Endothelial cell of umbilical vein (primary cell): Measurements from ENCODE around the gene ACTN1. TPM values are rescaled to one million over a fixed set of nuclear protein-coding genes. Genes with fewer than 3 reads are reported as not detected.

ENCODE experiments used
- BruUV-seq: library from RNA; stranded (reverse); fragments of 400-500 nt; replicated peaks from 2 replicates; lab custom pipeline; 2021; lab: Mats Ljungman, UMichigan
- CTCF ChIA-PET: fragments of 300-600, 350-600 bp; sonication (Branson Sonifier 250); formaldehyde crosslinking; loops from one replicate; lab custom pipeline; 2021; ENCODE audit warnings: antibody characterized with exemption, inconsistent platforms; lab: Charles Lee
- POLR2A ChIA-PET: fragments of 300-600, 350-600 bp; sonication (Branson Sonifier 250); formaldehyde crosslinking; loops from one replicate; lab custom pipeline; 2021; ENCODE audit warnings: antibody characterized with exemption, inconsistent platforms; lab: Charles Lee
- DNase-seq: peaks from one replicate; pipeline ENCODE4 v3.0.0-alpha.2; 2011; ENCODE audit warnings: low read depth, low spot score
- FAIRE-seq: peaks from 2 replicates; lab custom pipeline; 2011; peaks lifted over from hg19 to GRCh38; lab: Jason Lieb, UNC
- H2AFZ ChIP-seq: 2 replicates; pipeline ENCODE4 v1.6.0; 2012; ENCODE audit warnings: low read depth, low read length, control low read depth, inconsistent platforms
- H3K27ac ChIP-seq: 2 replicates; pipeline ENCODE4 v1.5.1; 2011; ENCODE audit warnings: low read depth, mild to moderate bottlenecking, control low read depth, low read length, moderate library complexity; ENCODE audit not compliant: insufficient read depth
- H3K27me3 ChIP-seq, 2 experiments: 2 replicates each; pipeline versions ENCODE4 v1.6.0 to v1.6.1; 2011; ENCODE audit warnings: low read length in 2 of 2, mixed read lengths in 1 of 2; ENCODE audit not compliant: control insufficient read depth in 2 of 2, insufficient read depth in 2 of 2
- H3K36me3 ChIP-seq, 2 experiments: 2 replicates in 1 of 2; 3 replicates in 1 of 2; pipeline ENCODE4 v1.5.1; 2011; ENCODE audit warnings: low read length in 2 of 2, mild to moderate bottlenecking in 1 of 2, moderate library complexity in 1 of 2; ENCODE audit not compliant: control insufficient read depth in 2 of 2, insufficient read depth in 2 of 2; ENCODE audit errors: extremely low read depth in 1 of 2
- H3K4me1 ChIP-seq: 3 replicates; pipeline ENCODE4 v1.5.1; 2011; ENCODE audit warnings: mild to moderate bottlenecking, low read length; ENCODE audit not compliant: control insufficient read depth, insufficient read depth; ENCODE audit errors: extremely low read depth
- H3K4me2 ChIP-seq: 2 replicates; pipeline ENCODE4 v1.6.1; 2011; ENCODE audit warnings: low read length, control low read depth, mixed read lengths; ENCODE audit not compliant: insufficient read depth
- H3K4me3 ChIP-seq, 3 experiments: fragments of 200-600 bp in 1 of 3; sonication (generic), shearing (Covaris generic) in 1 of 3; replicated peaks in 1 of 3; 2 replicates each; pipeline ENCODE4 v1.5.1; 2011 to 2016; ENCODE audit warnings: control low read depth in 3 of 3, low read length in 3 of 3, mild to moderate bottlenecking in 2 of 3, inconsistent platforms in 1 of 3, low read depth in 1 of 3, moderate library complexity in 1 of 3; ENCODE audit not compliant: insufficient read depth in 1 of 3
- H3K79me2 ChIP-seq: 2 replicates; pipeline ENCODE4 v1.6.0; 2012; ENCODE audit warnings: low read length, inconsistent platforms; ENCODE audit not compliant: control insufficient read depth, insufficient read depth
- H3K9ac ChIP-seq: replicated peaks from 2 replicates; pipeline ENCODE3; 2011; ENCODE audit warnings: low read length, control low read depth; ENCODE audit not compliant: insufficient read depth; ENCODE audit errors: extremely low read depth
- H3K9me1 ChIP-seq: replicated peaks from 3 replicates; pipeline ENCODE4 v1.6.0; 2011; ENCODE audit warnings: mild to moderate bottlenecking, low read length; ENCODE audit not compliant: control insufficient read depth, insufficient read depth; ENCODE audit errors: extremely low read depth
- H3K9me3 ChIP-seq: replicated peaks from 2 replicates; pipeline ENCODE4 v1.5.1; 2012; ENCODE audit warnings: low read length, inconsistent platforms; ENCODE audit not compliant: control insufficient read depth, insufficient read depth
- H4K20me1 ChIP-seq: replicated peaks from 2 replicates; pipeline ENCODE3; 2011; ENCODE audit warnings: mild to moderate bottlenecking, low read length; ENCODE audit not compliant: control insufficient read depth, insufficient read depth; ENCODE audit errors: extremely low read depth
- CTCF ChIP-seq, 2 donors: IDR thresholded peaks; 1 replicate in 1 of 2; 2 replicates in 1 of 2; pipeline ENCODE4 v1.5.1; 2011; ENCODE audit warnings: low read length in 2 of 2, mild to moderate bottlenecking in 2 of 2, moderate library complexity in 2 of 2, control low read depth in 1 of 2, inconsistent platforms in 1 of 2, low read depth in 1 of 2; ENCODE audit not compliant: insufficient read depth in 1 of 2; ENCODE audit errors: extremely low read depth in 1 of 2
- FOS ChIP-seq: IDR thresholded peaks from 2 replicates; pipeline ENCODE4 v1.6.1; 2011; ENCODE audit warnings: mild to moderate bottlenecking, low read length, moderate library complexity, borderline replicate concordance; ENCODE audit not compliant: insufficient read depth
- GATA2 ChIP-seq: IDR thresholded peaks from 2 replicates; pipeline ENCODE4 v1.7.0; 2011; ENCODE audit warnings: low read depth, mild to moderate bottlenecking, moderate library complexity, mixed read lengths, low read length; ENCODE audit not compliant: insufficient read length, insufficient read depth
- JUN ChIP-seq: IDR thresholded peaks from 2 replicates; pipeline ENCODE4 v1.6.1; 2011; ENCODE audit warnings: borderline replicate concordance, low read depth; ENCODE audit not compliant: insufficient read length, insufficient read depth
- MAX ChIP-seq: IDR thresholded peaks from 2 replicates; pipeline ENCODE4 v1.6.1; 2011; ENCODE audit not compliant: insufficient read depth, insufficient read length
- MYC ChIP-seq: IDR thresholded peaks from one replicate; pipeline ENCODE4 v1.6.1; 2011; ENCODE audit warnings: mild to moderate bottlenecking, low read depth, low read length
- dilution Hi-C: fragments of 300-500 bp; cut with MboI; formaldehyde crosslinking; loops from one replicate; pipeline ENCODE4 v1.15.0; 2019; ENCODE audit warnings: low sequenced_read_pairs; ENCODE audit not compliant: extremely low pct_ligation_motif_present
- intact Hi-C: fragments of 100-400 bp; cut with micrococcal nuclease; formaldehyde crosslinking; loops from one replicate; pipeline ENCODE4 v1.10.0; 2022
- polyA plus RNA-seq, 4 experiments: library from polyadenylated mRNA; depleted of rRNA in 3 of 4; stranded (reverse) in 3 of 4; unstranded in 1 of 4; fragments of >200 nt; gene quantifications; 2 replicates each; pipeline versions ENCODE4 v1.2.1 to v1.2.3, GENCODE V29; 2011 to 2012; ENCODE audit warnings: missing spikeins in 1 of 4
- total RNA-seq: library from RNA; stranded (reverse); gene quantifications from 2 replicates; pipeline ENCODE4 v1.2.3, GENCODE V29; 2021

Gene ACTN1
- total and polyA plus RNA-seq, 2 donors (not counting 3 experiments of a cell fraction or from before 2014, with no cell fraction given), result 442 to 463 TPM

GRCh38 chr14:68986225-68986624 lies 7.1 kb upstream of the ACTN1 start:
- FAIRE-seq (no peak), DNase-seq (no peak)
- Histone ChIP-seq H3K36me3 (no peaks in the 10 kb centered on the region), H3K4me3 (no peak overlapping the region), H3K4me1 (peaks cover 11% of the 10 kb centered on the region), H3K79me2 (no peaks in the 10 kb centered on the region), H3K9me3 (no peaks in the 10 kb centered on the region), H3K27ac (no peak overlapping the region), H2AFZ (no peak overlapping the region), H3K9me1 (no peaks in the 10 kb centered on the region), H3K4me2 (no peak overlapping the region), H3K27me3 (no peaks in the 10 kb centered on the region), H4K20me1 (no peaks in the 10 kb centered on the region), H3K9ac (no peak overlapping the region)
- intact Hi-C loops (no loop called here), dilution Hi-C loops (no loop called here)
- ChIA-PET POLR2A (interaction anchor here (1.3 kb wide), 1 partner anchor 16 kb away, joined by 3 read pairs; no protein-coding TSS in a partner anchor), CTCF (interaction anchor here (0.6 to 1.5 kb wide), 5 partner anchors 9 to 111 kb away, joined by 3 to 5 read pairs (median 3); no protein-coding TSS in a partner anchor)
- no TSS peak for BruUV-seq
- TF ChIP-seq FOS (no peak), GATA2 (no peak)

GRCh38 chr14:68984686-68985085 lies 5.6 kb upstream of the ACTN1 start:
- CTCF ChIA-PET, result no interaction called here
- no peaks in the 10 kb centered on the region for H3K36me3 ChIP-seq
- H3K9ac ChIP-seq, result no peak overlapping the region
- peaks cover 23% of the 10 kb centered on the region for H3K4me1 ChIP-seq
- H2AFZ ChIP-seq, result no peak overlapping the region
- H4K20me1 ChIP-seq, result no peaks in the 10 kb centered on the region
- BruUV-seq, result no TSS peak
- FAIRE-seq (no peak), DNase-seq (no peak)
- H3K79me2 ChIP-seq, result peaks cover 2% of the 10 kb centered on the region
- POLR2A ChIA-PET, result no interaction called here
- no peaks in the 10 kb centered on the region for H3K9me3 ChIP-seq
- no peak overlapping the region for H3K4me3 ChIP-seq
- intact Hi-C loops, result no loop called here
- H3K4me2 ChIP-seq, result no peak overlapping the region
- H3K27me3 ChIP-seq, result no peaks in the 10 kb centered on the region
- H3K9me1 ChIP-seq, result no peaks in the 10 kb centered on the region
- dilution Hi-C loops, result no loop called here
- TF ChIP-seq MAX (no peak), FOS (no peak), CTCF (IDR thresholded peaks at IDR 0.05; ENCODE audit: extremely low read depth in 1 of 2, insufficient read depth in 1 of 2, low read depth in 1 of 2, low read length in 2 of 2) (no peak), MYC (no peak), JUN (no peak), GATA2 (no peak)
- no peak overlapping the region for H3K27ac ChIP-seq
